NCI-H69 (cell line): ENCODE results near the gene TAF9B.
"Not testable (repeated sequence)": the region's sequence is repeated elsewhere in the genome, so short reads cannot be mapped to it uniquely, and the experiment has no call there.

ENCODE experiments used
- DNase-seq: peaks from one replicate; lab custom pipeline; 2025; lab: John Stamatoyannopoulos, UW

Gene TAF9B, protein sequence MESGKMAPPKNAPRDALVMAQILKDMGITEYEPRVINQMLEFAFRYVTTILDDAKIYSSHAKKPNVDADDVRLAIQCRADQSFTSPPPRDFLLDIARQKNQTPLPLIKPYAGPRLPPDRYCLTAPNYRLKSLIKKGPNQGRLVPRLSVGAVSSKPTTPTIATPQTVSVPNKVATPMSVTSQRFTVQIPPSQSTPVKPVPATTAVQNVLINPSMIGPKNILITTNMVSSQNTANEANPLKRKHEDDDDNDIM

DNA sequence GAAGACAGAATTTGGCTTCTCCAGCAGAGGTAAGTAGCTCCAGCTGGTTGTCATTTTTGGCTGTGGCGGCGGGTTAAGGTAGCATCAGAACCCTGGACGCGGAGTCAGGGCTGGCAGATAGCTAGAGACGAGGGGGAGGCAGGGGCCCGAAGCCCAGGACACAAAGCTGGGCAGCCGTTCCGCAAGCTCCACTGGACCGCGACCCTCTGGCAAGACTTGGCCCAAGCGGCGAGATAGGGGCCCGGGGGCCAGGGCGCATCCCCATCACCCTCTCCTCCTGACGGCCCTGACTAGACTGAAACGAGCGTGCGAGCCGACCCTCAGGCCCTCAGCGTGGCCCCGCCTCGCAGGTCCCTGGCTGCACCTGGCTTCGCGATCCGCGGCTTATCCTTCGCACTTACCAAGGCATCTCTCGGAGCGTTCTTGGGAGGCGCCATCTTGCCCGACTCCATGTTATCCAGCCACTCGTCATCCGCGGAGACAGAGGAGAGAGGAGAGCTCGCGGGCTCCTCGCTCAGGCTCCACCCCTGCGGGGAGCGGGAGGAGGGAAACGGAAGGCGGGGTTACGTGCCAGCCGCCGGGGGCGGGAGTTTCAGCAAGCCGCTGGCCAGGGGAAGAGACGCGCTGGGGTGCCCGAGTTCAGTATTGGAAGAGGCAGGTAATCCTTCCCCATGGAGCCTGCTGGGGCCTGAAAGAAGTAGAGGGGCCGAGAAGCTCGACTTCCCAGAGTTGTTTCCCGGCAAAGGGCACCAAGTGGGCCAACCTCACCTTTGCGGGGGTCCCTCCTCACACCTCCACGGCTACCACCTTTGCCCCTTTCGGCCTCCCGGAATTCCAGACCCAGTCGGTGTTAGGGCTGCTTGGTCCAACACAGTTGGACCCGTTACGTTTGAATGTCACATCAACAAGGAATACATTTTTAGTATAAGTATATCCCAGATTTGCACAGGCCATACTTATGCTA lies at the start of gene TAF9B:
TAF9B (minus strand) TSS at position 491 of the 964 bp plus-strand sequence; CDS start at position 452, 39 bp downstream.
- peak; percentile 92 for DNase-seq

DNA sequence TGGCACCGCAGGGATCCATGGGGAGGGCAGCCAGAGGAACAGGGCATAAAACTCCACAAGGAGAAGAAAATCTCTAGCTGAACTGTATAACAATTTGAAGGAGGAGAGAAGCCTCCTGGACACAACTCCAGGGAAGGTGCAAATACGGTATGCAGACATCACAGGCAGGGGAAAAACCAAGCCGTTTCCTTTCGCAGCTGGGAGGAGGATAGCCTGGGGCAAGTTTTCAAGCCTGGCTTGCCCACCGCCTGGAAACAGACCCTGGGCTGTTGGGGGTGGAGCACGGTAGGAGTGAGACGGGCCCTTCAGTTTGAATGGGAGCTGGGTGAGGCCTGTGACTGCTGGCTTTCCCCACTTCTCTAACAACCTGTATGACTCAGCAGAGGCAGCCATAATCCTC lies 43.4 kb upstream of the TAF9B start:
- DNase-seq = no peak

DNA sequence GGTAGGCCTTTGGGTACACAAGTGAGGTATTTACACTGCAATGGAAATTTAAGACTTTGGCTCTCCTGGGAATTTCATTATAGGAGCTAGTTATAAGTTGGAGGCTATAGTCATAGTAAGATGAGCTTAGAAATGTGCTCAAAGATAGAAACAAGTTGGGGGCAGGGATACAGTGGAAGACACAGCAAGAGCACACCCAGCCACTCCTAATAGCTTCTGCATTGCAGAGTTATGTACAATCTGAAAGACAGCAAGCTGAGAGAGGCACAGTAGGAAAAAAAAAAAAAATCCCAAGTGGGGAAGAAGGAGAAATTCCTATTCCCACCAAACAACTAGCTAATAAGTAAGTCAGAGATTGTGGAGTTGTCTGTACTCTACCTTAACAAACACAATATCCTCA lies 41.9 kb upstream of the TAF9B start:
- no peak for DNase-seq

DNA sequence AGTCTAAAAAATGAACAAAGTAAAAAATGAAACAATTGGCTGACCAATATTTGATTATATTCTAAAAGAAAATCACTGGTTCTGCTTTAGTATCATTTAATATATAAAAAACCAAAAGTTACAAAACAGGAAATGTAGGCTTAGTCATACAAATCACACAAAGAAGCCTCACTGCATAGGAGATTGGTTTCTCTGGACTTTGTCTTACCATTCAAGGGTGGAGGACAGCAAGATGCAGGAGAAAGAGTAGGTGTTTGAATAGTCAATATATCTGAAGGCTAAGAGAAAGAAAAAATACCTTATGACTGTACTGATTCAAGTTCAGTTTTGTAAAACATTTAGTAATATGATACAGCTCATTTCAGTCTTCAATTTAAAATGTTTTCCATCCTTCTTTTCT lies 28.6 kb upstream of the TAF9B start:
- no peak for DNase-seq

DNA sequence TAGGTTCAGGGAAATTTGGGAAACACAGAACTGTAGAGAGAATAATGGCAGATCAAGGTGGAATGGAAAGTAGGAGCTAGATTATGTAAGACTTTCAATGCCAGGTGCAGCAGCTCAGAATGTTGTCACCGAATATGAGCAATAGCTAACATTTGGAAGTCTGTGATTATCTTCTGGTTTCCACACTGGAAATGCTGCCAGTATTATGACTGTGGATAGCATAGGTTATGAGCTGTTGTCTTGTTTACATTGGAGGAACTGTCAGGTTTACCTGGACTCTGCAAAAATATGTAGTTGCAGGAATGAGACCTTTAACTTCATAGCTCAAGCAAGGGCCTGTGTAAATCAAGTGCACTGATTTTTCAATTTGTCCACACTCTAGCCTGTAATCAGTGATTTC lies 26.0 kb upstream of the TAF9B start:
- DNase-seq = no peak

DNA sequence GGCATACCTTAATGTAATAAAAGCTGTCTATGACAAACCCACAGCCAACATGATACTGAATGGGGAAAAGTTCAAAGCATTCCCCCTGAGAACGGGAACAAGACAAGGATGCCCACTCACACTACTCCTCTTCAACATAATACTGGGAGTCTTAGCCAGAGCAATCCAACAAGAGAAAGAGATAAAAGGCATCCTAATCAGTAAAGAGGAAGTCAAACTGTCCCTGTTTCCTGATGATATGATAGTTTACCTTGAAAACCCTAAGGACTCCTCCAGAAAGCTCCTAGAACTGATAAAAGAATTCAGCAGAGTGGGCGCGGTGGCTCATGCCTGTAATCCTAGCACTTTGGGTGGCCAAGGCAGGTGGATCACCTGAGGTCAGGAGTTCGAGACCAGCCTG lies 23.7 kb upstream of the TAF9B start:
- DNase-seq = not testable (repeated sequence)

DNA sequence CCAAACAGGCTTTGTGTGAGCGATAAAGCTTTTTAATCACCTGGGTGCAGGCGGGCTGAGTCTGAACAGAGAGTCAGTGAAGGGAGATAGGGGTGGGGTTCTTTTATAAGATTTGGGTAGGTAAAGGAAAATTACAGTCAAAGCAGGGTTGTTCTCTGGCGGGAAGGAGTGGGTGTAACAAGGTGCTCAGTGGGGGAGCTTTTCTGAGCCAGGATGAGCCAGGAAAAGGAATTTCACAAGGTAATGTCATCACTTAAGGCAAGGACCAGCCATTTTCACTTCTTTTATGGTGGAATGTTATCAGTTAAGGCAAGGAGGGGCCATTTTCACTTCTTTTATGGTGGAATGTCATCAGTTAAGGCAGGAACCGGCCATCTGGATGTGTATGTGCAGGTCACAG lies 21.3 kb upstream of the TAF9B start:
- not testable (repeated sequence) for DNase-seq

DNA sequence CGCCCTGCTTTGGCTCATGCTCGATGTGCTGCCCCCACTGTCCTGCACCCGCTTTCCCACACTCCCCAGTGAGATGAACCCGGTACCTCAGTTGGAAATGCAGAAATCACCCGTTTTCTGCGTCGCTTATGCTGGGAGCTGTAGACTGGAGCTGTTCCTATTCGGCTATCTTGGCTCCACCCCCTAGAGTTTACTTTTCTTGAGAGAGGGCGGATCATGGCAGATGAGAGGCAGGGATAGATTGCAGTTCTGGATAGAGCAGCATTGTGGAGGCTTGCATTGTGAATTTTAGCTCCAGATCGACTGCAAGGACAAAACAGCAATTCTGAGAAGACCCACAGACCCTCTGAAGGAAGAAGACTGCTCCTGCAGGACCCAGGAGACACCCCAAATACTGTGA lies 18.4 kb upstream of the TAF9B start:
- DNase-seq = not testable (repeated sequence)

DNA sequence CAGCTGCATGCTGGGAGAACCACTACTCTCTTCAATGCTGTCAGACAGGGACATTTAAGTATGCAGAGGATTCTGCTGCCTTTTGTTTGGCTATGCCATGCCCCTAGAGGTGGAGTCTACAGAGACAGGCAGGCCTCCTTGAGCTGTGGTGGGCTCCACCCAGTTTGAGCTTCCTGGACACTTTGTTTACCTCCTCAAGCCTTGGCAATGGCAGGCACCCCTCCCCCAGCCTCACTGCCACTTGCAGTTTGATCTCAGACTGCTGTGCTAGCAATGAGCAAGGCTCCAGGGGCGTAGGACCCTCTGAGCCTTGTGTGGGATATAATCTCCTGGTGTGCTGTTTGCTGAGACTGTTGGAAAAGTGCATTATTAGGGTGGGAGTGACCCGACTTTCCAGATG lies 17.9 kb upstream of the TAF9B start:
- not testable (repeated sequence) for DNase-seq

DNA sequence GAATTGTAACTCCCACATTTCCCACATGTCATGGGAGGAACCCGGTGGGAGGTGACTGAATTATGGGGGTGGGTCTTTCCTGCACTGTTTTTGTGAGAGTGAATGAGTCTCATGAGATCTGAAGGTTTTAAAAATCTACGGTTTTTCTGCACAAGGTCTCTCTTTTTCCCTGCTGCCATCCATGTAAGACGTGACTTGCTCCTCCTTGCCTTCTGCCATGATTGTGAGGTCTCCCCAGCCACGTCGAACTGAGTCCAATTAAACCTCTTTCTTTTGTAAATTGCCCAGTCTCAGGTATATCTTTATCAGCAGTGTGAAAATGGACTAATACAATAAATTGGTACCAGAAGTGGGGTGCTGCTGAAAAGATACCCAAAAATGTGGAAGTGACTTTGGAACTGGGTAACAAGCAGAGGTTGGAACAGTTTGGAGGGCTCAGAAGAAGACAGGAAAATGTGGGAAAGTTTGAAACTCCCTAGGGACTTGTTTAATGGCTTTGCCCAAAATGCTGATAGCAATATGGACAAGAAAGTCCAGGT lies 7.6 kb upstream of the TAF9B start:
- DNase-seq = not testable (repeated sequence)

DNA sequence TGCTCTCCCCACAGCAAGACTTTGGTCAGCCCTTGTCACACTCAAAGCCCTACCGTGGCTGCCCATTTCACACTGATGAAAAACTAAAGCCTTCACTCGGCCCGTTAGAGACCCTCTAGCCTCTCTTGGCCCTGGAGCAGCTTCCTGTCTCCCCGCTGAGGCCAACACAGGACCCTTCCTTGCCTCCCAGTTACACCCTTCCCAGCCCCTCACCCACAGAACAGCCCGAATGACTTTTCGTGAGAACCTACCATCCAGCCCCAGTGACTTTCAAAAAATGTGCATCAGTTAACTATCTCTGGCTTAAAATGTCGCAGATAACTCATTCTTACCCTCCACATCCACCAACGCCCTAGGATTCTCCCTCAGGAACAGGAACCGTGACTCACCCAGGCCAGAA lies 756 bp upstream of the TAF9B start:
- DNase-seq = no peak

DNA sequence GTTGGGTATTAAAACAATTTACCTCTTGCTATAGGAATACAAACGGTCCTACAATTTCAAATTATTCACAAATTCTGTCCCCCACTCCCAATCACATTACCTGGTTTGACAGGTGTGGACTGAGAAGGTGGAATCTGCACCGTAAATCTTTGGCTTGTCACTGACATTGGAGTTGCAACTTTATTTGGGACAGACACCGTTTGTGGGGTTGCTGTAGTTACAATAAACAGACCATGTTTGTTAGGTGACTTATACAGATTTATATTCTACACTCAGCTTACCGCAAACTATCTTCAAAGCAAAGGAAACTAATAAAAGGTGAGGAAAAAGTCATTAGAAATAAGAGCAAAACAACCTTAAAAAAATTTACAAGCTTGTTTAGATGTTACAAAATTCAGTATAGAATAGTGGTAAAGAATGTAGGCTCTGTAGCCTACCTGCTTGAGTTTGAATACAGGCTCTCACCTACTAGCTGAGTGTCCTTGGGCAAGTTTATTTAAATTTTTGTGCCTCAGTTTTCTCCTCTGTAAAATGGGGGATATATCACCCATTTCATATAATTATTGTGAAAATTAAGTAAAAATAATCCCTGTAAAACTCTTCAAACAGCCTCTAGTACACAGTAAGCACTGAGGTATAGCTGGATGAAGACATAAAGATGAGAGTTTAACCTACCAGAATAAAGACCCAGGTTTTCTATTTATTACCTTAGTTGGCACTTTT lies 6.1 kb downstream of the TAF9B start:
- DNase-seq = no peak

DNA sequence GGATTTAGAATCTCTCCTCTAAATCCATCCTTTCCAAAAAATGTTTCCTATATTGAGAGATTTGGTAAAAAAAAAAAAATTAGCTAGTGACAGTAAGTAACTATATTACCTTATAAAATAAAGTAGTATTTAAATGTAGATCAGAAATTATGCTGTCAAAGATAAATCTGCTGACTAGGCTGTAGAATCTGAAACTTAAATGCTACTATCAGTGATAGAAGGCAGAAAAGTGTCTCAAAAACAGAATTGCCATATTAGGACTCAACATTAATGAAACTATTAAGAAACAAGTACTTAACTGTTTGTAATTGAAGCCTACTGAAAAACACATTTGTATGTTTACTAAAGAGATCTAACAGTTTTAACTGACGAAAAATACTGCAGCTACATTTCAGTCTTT lies 8.3 kb downstream of the TAF9B start:
- no peak for DNase-seq

DNA sequence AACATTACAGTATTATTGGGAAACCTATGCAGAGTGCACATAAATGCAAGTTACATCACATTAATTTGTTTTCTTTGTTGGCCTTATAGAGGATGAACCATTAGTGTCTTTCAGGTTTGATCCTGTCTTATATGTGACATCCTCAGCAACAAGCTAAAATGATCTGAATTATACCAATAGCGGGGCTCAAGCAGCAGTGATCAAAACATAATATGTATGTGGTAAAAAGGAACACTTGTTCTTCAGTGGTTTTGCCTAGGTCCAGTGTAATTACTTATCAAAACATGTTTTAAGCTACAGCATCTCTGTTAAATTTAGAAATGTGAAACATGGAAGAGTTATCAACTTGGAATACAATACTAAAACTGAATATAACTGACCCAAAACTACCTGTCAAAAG lies 9.1 kb downstream of the TAF9B start:
- DNase-seq = no peak

DNA sequence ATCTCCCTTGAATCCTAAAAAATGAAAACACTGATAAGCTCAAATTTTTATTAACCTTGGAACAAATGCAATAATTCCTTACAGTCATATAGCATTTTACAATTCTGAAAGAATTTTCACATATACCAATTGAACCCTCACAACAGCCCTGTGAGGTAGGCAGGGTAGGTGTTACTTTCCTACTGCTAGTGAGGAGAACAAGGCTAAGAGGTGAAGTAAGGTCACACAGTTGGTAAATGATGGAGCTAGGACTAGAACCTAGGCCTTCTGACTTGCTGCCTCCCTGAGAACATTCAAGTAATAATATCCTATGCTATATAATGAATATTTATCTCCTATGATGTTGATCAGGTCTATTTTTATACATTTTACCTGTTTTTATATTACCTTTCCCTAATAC lies 9.7 kb downstream of the TAF9B start:
- DNase-seq = no peak

DNA sequence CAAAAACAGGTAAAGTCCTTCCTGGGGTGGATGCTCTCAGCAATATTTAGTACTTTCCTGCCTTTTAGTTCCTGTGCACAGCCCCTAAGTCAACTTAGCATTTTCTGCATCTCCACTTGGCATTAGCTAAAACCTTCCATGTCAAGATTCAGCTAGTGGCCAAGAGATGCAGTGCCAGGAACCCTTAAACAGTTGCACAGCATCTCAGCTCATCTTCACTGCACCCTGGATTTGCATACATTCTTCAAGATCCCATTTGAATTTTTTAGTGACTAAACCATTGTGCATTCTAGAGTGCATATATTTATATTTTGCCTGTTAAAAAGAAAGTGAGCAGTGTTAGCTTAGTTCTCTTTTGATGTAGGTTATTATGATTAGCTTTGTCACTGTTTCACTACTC lies 13.7 kb downstream of the TAF9B start:
- not testable (repeated sequence) for DNase-seq

DNA sequence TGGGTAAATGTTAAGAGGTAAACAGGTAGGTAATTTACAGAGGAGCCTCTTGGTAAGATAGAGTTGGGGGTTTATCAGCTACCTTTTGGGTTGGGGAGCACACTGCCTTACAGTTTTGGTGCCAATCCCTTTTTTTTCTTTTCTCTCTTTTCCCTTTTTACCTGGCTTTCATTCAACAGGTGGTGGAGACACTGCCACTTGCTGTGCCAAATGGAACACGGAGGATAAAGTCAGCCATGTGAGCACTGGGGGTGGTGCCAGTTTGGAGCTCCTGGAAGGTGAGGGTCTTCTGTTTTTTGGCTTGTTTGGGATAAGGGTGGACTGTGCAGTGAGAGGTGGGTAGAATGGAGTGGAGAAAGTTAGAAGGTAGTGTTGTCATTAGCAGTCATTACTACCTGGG lies 14.3 kb downstream of the TAF9B start:
- DNase-seq = no peak

DNA sequence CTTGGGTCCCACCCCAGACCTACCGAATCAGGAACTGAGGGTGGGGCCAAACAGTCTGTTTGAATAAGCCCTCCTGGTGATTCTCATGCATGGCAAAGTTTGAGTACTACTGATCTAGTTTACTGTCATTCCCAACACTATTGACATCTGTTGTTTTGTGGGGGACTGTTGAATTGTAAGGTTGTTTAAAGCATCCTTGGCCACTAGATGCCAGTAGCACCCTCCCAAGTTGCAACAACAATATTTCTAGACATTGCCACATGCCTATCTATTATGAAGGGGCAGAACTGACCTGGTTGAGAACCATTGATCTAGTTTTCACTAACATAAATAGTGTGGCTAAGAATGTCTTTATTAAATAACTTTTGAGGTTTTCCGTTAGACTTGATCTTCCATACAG lies 15.1 kb downstream of the TAF9B start:
- DNase-seq = no peak

DNA sequence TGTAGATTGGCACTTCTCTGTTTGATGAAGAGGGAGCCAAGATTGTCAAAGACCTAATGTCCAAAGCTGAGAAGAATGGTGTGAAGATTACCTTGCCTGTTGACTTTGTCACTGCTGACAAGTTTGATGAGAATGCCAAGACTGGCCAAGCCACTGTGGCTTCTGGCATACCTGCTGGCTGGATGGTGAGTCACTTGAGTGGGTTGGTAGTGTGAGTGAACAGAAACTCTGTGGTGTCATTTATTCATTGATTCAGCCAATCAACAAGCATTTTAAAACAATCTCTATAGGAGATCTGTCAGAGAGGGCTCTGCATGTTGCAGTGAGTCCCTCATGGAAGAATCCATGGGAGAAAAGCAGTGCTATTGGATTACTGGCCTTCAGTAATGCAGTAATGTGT lies 16.3 kb downstream of the TAF9B start:
- no peak for DNase-seq

DNA sequence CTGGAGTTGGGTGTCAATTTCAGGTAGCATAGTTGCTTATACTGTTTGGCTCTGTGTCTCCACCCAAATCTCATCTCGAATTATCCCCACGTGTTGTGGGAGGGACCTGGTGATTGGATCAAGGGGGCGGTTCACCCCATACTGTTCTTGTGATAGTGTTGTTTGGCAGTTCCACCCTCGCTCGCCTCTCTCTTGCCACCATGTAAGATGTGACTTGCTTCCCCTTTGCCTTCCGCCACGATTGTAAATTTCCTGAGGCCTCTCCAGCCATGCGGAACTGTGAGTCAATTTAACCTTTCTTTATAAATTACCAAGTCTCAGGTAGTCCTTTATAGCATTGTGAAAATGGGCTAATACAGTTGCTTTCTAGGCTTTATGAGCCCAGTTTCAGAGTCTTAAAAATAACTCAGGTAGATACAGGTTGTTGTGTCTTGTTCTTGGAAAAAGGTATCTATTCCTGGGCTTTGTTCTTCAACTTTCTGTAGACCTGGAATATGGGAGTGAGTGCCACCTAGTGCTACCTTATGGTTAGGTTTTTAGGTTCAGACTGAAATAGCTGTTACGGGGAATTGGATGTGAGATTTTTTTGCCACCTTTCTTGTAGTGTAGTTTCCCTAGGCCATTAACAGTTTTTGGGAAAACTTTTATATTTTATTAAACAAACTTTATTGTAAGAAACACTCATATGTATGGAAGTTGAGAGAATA lies 19.8 kb downstream of the TAF9B start:
- DNase-seq = peak; percentile 12

DNA sequence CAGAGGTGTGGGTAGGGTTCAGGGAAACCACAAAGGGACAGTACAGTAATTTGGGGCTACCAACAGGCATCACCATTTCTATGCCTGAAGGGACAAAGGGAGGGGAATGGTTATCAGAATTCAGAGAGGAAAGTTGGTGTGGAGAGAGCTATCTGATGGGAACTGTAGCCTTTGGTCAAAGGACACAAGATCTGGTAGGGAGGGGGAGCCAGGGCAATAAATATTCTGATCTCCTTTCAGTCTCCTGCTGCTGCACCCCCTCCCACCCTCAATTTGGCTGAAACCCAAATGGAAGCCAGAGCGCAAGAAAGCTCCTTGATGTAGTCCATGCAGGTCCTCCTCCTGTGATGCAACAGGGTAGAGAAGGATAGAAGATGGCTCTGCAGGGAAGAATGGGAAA lies 20.8 kb downstream of the TAF9B start:
- no peak for DNase-seq

DNA sequence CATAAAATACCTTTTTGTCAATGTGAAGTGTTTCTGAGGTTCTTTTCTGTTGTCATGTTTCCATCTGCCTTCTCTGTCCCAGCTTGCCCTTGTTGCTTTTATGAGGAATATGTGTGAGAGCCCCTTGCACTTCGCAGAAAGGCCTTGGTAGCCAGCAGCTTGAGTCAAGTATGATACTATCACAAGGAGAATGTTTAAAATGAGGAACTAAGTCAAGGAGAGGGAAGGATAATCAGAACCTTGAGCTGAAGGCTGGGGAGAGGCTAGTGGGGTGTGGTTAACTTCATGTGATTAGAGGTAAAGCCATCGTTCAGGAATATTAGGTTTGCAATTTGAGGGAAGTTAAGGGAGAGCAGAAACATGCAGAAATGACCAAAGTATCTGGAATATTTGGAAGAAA lies 22.7 kb downstream of the TAF9B start:
- DNase-seq = no peak
